Endometrial microvascular endothelial cells (primary cell): ENCODE data around the gene VASP. TPM values are rescaled to one million over a fixed set of nuclear protein-coding genes. Genes with fewer than 3 reads are reported as not detected.
"Not testable (repeated sequence)": the region's sequence is repeated elsewhere in the genome, so short reads cannot be mapped to it uniquely, and the experiment has no call there.

ENCODE experiments used
- in situ Hi-C: cut with HindIII; loops from 2 replicates; pipeline ENCODE4 v1.10.0; 2017; ENCODE audit warnings: low sequenced_read_pairs, low pct_unique_long_range_greater_than_20kb; ENCODE audit errors: inconsistent ontology term
- total RNA-seq: library from RNA; depleted of rRNA; stranded (reverse); fragments of >200 nt; gene quantifications from one replicate; pipeline ENCODE4 v1.2.3, GENCODE V29; 2015; ENCODE audit errors: inconsistent ontology term

The VASP gene
- total RNA-seq, 1 donor from 2014 or later = 373 TPM

- in situ Hi-C loops = no loop called here
Observed at GRCh38 chr19:45508861-45509691, 1.8 kb downstream of the VASP start.

DNA sequence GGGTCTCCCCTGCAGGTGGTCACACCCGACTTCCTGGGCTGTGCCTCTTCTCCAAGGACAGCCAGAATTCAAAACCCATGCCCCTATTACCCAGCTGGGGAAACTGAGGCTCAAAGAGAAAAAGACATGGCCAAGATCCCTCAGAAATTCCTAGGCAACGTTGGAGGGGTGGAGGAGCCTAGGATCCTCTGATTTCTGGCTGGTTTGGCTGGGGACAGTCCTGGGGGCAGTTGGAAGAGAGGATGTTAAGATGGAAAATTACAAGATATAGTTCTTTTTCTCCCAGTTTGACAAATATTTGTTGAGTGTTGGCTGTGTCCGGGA is 2.4 kb downstream of the VASP start:
- in situ Hi-C loops = no loop called here

- in situ Hi-C loops = not testable (repeated sequence)
Observed at GRCh38 chr19:45510352-45510751, 3.1 kb downstream of the VASP start.

DNA sequence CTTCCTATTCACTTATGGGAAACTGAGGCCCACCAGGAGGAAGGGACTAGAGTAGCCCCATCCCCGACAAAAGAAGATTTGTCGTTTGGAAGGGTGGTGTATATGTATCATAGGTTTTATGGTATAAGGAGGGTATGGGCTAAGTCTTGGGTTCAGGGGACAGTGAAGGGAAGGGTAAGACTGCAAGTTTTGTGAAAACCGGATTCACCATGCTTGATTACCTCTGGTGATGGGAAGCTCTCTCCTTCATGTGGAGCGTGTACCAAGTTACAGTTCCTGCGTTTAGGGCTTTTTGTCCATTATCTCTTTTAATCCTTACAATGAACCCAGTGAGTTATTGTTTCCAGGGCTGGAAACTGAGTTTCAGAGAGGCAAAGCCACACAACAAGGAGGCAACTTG is 3.8 kb downstream of the VASP start:
- in situ Hi-C loops = no loop called here

DNA sequence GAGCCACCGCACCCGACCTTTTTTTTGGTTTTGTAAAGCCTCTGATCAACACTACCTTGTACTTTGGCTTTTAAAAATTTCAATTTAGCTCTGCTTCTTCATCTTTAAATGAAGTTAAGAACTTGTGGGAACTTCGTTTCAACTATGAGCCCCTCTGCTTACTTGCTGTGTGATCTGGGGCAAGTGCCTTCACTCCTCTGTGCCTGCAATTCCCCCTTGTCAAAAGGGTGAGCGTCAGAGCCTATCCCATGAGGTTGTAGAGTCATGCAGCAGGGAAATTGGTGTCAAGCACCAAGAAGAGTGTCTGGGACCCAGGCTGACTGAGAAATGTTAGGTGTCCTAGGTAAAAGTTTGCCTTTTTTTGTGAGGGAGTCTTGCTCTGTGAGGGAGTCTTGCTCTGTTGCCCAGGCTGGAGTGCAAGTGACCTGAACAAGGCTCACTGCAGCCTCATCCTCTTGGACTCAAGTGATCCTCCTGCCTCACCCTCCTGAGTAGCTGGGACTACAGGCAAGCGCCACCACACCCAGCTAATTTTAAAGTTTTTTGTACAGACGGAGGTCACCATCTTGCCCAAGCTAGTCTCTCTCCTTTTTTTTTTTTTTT is 5.7 kb downstream of the VASP start:
- in situ Hi-C loops = no loop called here

- in situ Hi-C loops = no loop called here
Observed at GRCh38 chr19:45514376-45515051, 7.2 kb downstream of the VASP start.

DNA sequence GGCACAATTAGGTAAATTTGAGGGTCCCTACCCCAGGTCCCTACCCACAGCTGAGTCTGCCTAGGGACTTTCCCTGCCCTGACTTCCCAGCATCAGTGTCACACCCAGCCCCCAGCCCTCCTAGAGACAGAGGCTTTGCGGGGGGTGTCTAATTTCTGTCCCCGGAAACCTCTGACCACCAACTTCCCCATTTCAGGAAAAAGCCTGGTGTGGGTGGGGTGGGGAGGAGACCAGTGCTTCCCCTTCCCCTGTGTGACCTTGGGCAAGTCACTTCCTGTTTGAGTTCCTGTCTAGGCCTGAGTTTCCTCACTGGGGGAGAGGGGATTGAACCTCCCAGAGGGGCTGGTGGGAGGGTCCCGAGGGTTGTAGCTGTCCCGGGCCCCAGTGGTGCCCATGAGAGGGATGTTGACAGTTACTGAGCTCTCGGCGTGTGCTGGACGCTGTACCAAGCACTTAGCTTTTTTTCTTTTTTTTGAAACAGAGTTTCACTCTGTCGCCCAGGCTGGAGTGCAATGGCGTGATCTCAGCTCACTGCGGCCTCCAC is 7.9 kb downstream of the VASP start:
- in situ Hi-C loops = no loop called here

DNA sequence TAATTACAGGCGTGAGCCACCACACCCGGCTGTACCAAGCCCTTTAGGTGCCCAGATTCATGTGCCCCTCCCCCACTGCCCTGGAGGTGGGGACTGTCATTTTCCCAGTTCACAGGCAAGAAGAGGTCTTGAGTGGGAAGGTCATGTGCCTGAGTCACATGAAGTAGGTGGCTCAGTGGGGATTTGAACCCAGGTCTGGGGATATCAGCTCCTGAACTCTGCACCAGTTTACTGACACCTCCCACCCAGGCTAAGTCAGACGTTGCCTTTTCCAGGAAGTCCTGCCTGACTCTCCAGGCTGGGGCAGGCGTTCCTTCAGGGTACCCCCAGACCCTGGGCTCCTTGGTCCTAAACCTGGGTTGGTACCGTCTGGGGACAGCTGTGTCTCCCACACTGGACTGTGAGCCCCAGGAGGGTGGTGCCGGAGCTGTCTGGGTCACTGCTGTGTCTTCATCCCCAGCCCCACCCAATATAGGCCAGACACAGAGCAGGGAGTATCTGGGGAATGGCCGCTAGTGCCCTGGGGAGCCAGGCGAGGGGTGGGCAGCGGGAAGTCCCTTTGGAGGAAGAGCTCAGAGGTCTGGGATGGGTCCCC is 8.6 kb downstream of the VASP start:
- in situ Hi-C loops = no loop called here

DNA sequence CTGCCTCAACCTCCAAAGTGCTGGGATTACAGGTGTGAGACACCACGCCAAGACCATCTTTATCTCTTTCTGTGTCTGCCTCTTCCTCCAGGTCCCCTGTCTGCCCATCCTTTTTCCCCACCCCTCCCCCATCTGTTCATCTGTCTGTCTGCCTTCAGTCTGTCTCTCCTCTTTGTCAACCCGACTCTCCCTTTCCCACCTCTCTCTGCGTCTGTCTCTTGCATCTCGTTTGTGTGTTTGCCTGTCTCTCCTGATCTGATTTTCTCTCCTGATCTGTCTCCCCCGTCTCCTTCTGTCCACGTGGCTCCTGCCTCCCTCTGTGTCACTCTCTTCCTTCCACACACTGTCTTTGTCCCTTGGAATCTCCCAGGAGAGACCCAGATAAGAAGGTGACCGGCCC is 10.0 kb downstream of the VASP start:
- in situ Hi-C loops = no loop called here

GRCh38 chr19:45517641-45518468 is 10.6 kb downstream of the VASP start:
- in situ Hi-C loops = no loop called here

- in situ Hi-C loops = no loop called here
Observed at GRCh38 chr19:45518469-45518826, 11.2 kb downstream of the VASP start.

DNA sequence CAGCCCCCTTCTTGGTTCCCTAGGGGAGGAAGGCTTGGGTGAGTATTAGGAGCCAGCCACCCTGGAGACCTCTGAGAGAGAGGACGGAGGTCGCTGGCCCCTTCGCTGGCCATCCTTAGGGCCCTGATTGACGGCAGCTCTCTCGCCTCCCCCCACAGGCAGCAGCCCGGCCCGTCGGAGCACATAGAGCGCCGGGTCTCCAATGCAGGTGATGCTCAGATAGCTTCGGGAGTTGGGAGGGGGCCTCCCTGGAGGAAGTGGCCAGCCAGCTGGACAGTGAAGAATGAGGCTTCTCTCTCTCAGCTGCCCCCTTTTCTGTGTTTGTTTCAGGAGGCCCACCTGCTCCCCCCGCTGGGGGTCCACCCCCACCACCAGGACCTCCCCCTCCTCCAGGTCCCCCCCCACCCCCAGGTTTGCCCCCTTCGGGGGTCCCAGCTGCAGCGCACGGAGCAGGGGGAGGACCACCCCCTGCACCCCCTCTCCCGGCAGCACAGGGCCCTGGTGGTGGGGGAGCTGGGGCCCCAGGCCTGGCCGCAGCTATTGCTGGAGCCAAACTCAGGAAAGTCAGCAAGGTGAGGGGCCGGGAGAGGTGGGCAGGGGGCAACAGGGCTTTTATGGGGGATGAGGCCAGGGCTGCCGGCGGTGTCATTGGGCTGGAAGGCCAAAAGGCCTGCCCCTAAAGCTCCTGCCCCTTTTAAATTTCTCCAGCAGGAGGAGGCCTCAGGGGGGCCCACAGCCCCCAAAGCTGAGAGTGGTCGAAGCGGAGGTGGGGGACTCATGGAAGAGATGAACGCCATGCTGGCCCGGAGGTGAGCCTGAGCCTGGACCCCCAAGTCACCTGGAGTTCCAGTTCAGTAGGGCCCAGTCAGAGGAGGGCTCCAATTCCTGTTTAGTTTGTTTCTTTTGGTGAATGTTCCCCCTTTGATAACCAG is 15.0 kb downstream of the VASP start:
- in situ Hi-C loops = no loop called here

DNA sequence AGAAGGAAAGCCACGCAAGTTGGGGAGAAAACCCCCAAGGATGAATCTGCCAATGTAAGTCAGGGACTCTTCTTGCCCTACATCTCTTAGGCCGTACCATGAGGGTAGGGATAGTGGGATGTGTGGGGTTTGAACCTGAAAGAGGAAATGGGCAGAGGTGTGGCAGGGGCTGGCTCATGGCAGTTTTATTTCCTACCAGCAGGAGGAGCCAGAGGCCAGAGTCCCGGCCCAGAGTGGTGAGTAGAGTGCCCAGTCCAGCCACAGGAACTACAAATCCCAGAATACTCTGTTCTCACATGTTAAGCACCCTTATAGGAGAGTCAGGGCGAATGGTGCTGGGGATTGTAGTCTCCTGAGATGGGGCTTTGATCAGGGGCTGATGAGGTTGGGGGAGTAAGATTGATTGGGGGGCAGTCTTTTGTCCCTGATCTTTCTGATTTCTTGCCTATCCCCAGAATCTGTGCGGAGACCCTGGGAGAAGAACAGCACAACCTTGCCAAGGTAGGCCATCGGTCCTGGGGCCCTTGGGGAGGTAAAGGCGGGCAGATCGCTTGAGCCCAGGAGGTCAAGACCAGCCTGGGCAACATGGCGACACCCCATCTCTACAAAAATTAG is 16.5 kb downstream of the VASP start:
- in situ Hi-C loops = no loop called here

GRCh38 chr19:45524575-45525129 is 17.4 kb downstream of the VASP start:
- in situ Hi-C loops = no loop called here

DNA sequence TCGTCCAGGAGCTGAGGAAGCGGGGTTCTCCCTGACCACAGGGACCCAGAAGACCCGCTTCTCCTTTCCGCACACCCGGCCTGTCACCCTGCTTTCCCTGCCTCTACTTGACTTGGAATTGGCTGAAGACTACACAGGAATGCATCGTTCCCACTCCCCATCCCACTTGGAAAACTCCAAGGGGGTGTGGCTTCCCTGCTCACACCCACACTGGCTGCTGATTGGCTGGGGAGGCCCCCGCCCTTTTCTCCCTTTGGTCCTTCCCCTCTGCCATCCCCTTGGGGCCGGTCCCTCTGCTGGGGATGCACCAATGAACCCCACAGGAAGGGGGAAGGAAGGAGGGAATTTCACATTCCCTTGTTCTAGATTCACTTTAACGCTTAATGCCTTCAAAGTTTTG is 18.9 kb downstream of the VASP start:
- in situ Hi-C loops = no loop called here

DNA sequence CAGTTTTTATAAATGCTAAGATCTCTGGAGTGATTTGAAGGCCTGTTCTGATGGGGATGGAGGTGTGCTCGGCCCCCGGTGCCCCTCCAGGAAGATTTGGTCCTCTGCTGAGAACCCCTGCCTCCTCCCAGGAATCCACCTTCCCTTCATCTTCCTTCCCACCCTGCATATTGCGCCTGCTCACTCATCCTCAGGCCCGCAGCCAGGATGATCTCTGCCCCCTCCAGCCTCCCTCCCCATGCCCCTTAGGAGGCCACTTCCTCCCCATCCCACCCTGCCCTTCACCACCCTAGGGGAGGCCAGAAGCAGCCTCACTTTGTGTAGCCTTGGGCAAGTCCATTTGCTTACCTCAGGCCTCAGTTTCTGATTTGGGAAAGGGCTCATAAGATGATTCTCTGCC is 19.7 kb downstream of the VASP start:
- in situ Hi-C loops = no loop called here

- in situ Hi-C loops = no loop called here
Observed at GRCh38 chr19:45527731-45528130, 20.5 kb downstream of the VASP start.
